DMS153 (cell line): Measurements from ENCODE around the gene ZNF483.
A peak's percentile ranks its signal among the peaks of the same experiment; 100 is the strongest.
"Not testable (repeated sequence)": the region's sequence is repeated elsewhere in the genome, so short reads cannot be mapped to it uniquely, and the experiment has no call there.

Experiments
- DNase-seq: peaks from one replicate; lab custom pipeline; 2025; lab: John Stamatoyannopoulos, UW

Gene ZNF483

DNA sequence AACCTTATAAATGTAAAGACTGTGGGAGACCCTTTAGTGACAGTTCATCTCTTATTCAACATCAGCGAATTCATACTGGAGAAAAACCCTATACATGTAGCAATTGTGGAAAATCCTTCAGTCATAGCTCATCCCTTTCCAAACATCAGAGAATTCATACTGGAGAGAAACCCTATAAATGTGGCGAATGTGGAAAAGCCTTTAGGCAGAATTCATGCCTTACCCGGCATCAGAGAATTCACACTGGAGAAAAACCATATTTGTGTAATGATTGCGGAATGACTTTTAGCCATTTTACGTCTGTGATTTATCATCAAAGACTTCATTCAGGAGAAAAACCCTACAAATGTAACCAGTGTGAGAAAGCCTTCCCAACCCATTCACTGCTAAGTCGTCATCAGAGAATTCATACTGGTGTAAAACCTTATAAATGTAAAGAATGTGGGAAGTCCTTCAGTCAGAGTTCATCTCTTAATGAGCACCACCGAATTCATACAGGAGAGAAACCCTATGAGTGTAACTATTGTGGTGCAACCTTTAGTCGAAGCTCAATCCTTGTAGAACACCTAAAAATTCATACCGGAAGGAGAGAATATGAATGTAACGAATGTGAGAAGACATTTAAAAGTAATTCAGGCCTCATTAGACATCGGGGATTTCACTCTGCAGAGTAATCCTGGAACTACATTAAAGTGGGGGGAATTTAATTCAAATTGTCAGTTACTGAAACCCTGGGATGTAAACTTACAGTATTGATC lies 17.7 kb downstream of the ZNF483 start:
- no peak for DNase-seq

DNA sequence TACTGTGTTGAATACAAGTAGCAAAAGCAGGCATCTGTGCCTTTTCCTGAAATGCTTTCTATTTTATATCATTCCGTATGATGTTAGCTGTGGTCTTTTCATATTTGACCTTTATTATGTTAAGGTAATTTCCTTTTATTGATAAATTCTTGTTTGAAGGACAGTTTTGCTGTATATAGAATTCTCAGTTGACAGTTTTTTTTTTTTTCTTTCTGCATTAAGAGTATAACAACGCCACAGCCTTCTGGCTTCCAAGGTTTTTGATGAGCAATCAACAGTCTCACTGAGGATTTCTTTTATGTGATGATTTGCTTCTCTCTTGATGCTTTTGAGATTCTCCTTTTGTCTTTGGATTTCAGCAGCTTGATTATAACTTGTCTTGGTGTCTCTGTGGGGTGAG lies 23.6 kb downstream of the ZNF483 start:
- no peak for DNase-seq

DNA sequence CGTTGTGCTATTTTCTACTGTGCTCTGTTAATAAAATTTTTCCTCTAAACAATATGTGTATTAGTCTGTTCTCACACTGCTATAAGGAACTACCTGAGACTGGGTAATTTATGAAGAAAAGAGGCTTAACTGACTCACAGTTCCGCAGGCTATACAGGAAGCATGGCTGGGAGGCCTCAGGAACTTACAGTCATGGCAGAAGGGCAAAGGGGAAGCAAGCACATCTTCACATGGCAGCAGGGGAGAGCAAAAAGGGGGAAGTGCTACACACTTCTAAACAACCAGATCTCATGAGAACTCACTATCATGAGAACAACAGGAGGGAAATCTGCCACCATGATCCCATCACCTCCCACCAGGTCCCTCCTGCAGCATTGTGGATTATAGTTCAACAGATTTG lies 30.4 kb downstream of the ZNF483 start:
- not testable (repeated sequence) for DNase-seq

DNA sequence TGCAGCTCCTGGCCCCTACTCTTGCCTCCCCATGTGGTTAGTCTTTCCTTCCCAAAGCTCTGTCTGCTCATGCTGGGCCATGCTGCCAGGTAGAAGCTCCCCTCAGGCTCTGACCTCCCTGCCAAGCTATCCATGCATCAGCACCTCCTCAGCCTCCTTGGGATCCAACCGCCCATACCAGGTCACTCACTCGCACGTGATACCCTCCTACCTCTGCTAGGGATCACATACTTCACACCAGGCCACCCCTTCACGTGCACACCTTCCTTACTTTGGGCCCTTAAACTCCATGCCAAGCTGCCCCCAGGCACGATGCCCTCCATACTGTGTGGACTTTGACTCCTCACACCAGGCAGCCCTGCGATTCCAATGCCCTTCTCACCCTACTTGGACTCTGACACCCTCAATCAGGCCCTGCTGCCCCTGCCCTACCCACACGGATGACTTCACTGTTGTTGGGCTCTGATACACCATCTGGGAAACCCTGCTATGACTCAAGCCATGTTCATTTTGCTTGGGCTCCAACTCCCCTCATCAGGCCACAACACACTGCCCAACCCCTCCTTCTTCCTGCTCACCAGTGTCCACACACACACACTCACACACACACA lies 34.1 kb downstream of the ZNF483 start:
- DNase-seq: no peak

DNA sequence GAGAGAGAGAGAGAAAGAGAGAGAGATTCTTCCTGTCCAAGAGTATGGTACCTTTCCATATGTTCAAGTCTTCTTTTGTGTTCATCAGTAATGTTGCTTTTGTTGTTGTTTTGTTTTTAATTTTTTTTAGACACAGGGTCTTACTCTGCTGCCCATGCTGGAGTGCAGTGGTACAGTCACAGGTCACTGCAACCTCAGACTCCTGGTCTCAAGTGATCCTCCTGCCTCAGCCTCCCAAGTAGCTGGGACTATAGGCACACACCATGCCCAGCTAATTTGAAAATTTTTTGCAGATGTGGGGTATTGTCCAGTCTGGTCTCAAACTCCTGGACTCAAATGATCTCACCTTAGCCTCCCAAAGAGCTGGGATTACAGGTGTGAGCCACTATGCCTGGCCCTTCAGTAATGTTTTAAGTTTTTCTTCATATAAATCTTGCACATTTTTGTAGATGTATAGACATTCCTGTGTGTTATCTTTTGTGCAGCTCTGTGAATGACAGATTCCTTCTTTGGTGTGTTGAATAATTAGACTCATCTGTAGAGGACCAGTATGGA lies 36.3 kb downstream of the ZNF483 start:
- DNase-seq: no peak

DNA sequence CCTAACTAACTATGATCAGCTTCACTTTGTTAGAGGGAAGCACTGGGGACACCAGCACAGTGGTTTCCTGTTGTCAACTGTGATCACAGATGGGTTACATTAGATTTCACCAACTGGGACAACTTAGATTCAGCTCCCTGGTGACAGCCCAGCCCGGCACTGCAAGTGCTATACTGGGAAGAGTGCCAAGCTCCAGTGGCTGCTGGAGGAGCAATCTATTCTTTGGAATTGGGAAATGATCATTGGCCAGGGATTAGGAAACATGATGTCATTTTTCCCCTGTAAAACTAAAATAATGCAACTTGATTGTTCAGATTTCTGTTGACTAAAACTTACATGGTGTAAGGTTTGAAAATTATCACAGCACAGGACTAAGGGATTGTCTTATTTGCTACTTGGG lies 41.3 kb downstream of the ZNF483 start:
- DNase-seq: no peak

DNA sequence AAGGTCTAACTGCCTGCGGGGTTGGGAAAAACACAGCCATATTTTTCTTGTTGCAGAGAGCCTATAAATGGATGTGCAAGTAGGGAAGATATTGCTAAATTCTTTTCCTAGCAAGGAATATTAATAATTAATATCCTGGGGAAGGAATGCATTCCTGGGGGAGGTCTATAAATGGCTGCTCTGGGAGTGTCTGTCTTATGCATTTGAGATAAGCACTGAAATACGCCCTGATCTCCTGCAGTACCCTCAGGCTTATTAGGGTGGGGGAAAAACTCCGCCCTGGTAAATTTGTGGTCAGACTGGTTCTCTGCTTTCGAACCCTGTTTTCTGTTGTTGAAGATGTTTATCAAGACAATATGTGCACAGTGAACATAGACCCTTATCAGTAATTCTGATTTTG lies 43.1 kb downstream of the ZNF483 start:
- DNase-seq: not testable (repeated sequence)

DNA sequence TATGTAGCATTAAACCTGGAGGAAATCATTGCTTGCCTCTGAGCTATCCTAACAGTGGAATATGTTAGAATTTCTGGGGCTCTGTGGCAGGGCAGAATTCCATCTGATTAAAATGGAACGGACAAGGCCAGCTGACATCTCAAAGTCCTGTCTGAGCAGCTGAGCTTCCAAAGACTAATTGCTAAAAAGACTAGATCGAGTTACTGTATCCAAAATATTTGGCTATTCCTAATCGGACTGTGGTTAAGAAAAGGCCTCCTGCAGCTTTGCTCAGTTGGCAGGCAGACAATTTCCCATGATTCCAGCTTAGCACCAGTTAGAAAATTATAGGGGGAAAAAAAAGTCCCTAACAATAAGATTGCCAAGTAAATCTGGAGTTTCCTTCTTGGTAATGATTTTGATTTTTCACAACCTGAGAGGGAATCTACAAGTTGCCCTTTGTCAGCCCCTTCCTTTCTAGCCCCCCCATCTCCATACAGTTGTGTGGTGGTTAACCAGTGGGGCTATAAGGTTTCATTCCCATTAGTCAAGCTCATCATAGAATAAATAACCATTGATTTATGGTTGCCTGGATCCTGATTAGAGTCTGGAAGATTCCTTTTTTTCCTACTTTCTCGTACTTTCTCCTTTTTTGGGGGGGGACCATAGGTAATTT lies 48.1 kb downstream of the ZNF483 start:
- no peak for DNase-seq

DNA sequence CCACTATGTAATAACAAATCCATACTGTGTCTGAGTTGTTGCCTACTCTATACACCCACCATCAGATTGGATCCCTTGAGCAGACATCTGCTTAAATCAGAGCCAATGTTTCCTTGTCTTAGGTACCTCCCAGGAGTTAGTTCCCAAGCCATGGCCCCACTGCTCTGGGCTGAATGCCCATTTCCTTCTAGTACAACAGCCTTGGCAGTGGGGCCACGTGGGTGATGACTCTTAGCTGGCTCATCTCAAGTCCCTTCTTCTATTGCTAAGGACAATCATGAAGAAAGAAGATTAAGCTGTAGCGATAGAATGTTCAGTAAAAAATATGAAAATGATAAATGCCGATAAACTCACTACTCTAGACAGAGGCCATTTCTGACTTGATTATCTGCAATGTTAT lies 57.9 kb downstream of the ZNF483 start:
- no peak for DNase-seq

DNA sequence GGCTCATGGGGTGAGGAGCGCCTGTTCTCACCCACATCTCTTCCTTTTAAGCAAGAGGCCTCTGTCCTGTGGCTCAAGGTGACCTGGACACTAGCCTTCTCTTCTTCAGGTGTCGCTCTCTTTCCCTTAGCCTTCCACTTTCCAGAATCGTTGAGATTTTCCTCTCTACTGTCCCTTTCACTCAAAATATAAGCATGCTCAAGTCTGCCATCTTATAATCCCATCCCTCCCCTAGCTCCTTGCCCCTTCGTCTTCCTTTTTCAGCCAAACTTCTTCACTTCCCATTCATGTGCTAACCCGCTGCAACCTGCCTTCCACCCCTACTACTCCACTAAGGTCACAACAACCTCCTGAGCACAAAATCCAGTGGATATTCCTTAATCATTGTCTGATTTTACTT lies 61.4 kb downstream of the ZNF483 start:
- DNase-seq: no peak

DNA sequence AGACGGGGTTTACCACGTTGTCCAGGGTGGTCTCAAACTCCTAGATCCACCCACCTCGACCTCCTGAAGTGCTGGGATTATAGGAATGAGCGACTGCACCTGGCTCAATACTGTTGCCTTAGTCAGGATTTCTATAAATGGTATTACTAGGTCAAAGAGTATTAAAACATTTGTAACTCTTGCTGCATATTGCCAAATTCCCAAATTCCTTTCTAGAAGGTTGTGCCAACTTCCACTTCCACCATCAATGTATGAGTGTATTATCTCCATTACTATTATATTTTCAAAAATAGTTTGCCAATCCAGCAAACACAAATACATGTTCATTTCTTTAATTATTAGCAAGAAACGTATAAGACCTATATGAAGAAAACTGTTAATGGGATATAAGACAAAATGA lies 63.9 kb downstream of the ZNF483 start:
- no peak for DNase-seq

DNA sequence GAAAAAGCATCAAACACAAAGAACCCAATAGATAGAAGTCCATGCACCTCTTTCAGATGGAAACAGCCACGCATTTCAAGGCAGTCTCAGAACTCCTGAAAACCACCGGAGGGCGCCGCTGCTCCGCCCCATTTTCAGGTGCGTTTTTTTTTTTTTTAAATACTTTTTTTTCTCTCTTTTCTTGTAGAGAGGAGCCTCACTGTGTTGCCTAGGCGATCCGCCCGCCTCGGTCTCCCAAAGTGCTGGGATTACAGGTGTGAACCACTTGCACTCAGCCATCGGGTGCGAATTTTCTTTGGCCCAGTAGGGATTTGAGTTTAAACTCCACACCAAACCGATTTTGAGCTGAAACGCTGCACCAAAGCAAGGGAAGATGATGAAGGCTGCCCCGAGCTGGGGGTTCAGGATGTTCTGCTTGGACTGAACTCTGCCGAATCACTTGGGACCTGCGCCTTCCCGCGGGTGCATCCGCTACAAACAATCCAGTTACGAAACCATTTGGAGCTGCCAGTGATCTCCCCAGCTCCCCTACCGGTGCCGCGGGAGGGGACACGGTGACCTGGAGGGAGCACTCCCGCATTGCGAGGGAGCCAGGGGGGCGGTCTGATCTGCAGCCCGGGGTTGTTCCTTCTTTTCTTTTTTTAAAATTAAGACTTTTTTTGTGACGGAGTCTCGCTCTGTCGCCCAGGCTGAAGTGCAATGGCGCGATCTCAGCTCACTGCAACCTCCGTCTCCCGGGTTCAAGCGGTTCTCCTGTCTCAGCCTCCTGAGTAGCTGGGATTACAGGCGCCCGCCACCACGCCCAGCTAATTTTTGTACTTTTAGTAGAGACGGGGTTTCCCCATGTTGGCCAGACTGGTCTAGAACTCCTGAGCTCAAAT lies 73.1 kb downstream of the ZNF483 start:
- peak; percentile 5 for DNase-seq

DNA sequence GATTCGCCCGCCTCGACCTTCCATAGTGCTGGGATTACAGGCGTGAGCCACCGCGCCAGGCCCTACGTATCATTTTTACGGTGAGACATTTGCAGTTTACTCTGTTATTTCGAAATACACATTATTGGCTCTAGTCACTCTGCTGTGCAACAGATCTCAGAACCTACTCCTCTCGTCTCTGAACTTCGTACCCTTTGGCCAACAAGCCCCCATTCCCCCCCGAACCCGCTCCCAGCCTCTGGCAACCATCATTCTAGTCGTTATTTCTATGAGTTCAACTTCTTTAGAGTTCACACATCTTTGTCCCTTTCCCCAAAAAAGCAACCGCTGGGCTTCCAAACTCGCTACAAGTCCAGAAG lies 73.7 kb downstream of the ZNF483 start:
- no peak for DNase-seq

DNA sequence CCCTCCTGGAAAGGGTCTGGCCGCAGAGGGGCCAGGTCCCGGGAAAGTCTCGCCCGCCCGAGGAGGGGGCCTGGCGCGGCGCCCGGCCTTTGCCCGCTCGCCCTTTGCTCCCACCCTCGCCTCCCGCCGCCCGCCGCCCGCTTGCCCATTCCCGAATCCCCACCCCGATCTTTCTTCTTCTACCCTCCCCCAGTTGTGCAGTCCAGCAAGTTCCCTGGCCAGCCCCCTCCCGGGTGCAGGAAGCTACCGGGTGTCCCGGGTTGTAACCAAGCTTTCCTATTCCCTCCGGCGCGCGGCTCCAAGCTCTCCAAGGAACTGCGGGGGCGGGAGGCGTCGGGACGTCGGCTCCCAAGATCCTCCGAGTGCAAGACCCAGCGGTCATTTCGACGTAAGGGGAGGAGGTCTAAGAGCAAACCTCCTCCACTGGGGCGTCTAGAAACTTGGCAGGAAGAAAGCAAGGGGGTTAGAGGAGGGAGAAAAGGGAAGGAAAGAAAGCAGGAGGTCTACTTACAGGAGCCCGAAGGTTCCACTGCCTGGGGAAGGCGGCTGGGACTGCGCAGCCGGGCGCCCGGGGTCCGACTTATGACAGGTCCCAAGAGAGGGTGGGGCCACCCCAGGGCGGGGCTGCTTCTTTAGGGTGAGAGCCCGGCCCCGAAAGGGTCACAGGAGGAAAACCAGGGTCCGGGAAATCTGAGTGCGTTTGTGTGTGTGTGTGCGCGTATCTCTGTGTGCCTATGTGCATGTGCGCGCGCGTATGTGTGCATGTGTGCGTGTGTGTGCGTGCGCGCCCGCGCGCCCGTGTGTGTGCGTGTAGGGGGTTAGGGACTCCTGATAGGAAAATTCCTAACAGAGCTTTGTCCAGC lies 74.3 kb downstream of the ZNF483 start, which contains the start of gene PTGR1:
TSS of gene PTGR1 (minus strand) at position 556 of the 863 bp plus-strand sequence. CDS start 2,225 bp downstream, outside the sequence.
- DNase-seq: peak; percentile 20

DNA sequence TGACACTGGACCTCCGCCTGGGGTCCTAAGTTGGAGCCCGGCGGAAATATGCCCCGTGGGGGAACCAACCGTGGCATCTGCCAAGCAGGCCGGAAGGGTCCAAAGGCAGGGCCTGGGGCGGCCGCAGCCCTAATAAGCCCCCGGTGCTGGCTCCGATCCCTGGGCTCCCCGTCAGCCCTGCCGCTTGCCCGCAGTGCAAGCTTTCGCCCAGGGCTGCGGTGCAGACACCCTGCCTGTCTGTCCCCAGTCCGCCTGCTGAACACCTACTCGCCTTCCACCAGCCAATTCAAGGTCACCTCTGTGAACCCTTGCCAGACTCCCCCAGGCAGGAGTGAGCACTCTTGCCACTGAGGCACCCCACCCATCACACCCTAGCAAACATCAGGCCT lies 75.0 kb downstream of the ZNF483 start:
- DNase-seq: no peak

DNA sequence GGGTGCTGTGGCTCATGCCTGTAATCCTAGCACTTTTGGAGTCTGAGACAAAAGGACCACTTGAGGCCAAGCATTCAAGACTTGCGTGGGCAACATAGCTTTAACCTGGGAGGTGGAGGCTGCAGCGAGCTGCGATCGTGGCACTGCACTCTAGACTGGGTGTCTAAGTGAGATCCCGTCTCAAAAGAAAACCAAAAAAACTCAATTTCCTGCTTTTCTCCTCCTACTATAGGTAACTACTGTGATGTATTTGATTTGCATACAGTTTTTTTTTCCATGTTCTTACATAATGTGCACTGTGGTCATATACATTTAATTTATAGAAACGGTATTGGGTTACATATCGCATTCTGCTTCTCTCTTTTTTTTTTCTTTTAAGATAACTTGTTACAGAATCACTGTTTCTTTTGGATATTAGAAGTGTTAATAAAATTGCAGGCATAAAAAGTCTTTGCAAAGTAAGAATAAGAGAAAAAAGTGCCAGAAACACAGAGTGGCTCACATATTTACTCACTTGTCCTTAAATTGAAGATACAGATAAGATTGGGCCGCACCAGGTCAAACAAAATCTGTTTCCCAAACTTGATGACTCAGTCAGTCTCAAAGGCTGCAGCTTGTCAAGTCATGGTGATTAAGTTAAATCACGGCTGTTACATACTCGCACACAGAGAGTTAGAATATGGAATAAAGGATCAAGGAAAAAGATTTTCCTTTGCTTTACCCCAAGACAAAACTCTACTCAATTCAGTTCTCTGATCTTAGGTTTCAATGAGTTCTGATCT lies 76.4 kb downstream of the ZNF483 start:
- DNase-seq: no peak

DNA sequence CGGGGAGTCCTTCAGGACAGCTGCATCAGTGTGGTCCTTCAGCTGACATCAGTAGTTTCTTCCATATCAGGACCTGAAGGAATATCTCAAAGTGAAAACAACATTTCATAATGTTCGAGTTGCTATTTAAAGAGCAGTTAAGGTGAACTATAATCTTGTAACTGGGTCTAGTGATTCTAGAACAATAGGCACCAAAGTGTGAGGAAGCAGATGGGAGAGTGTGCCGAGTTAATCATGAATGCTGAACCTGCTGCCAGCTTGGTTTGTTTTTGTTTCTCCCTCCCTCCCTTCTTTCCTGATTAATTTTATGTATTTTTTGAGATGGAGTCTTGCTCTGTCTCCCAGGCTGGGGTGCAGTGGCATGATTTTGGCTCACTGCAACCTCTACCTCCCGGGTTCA lies 78.1 kb downstream of the ZNF483 start:
- DNase-seq: no peak

DNA sequence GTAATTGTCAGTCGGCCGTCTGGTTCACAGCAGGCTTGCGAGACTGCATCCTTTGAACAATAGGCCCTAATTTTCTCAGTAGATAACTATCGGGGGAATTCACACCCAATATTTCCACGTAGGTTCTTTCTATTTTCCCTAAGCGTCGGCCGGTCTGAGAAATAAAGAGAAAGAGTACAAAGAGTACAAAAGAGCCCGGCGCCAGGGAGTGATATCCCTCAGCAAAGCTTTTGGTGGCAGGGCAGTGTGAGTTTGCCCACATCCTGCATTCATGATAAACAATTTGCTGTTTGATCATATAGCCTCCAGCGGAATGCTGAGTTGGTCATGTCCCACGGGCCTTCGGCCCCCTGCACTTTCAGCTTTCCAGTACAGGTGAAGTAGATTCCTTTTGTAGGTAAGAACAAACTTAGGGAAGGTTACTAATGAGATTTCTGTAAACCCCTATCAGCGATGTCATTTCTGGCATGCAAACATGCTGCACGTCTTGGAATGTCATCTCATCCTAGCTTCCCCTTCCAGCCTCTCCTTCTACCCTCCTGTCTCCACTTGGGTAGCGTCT lies 79.2 kb downstream of the ZNF483 start:
- no peak for DNase-seq

DNA sequence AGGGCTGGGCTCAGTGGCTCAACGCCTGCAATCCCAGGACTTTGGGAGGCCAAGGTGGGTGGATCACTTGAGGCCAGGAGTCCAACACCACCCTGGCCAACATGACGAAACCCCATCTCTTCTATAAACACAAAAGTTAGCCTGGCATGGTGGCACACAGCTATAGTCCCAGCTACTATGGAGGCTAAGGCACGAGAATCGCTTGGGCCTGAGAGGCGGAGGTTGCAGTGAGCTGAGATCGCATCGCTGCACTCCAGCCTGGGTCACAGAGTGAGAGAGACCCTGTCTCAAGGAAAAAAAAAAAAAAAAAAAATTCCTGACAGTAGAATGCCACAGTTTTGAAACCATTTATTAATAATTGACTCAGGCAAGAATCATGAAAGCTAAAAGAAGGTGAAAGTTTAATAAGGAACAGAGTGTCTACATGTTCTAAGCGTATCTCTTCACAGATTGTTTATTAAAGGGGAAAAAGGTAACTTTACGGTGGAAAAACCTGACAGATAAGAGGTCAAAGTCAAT lies 80.1 kb downstream of the ZNF483 start:
- DNase-seq: no peak

DNA sequence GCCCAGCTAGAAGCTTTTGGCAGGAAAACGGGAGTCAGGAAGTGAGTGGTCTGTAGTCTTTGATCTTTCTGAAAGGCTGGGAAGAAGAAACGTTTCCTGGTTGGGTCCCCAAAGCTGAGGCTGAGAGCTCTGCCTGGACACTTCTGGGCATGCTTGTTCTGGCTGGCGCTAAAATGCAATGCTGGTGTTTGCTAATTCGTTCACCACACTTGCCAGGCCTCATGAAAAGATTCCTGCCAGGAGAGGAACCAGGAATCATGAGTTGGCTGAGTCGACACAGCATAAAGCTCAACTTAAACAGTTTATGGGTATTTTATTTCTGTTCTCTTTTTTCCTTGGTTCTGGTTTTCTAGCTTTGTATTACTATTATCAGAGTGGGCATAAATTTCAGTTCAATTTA lies 85.2 kb downstream of the ZNF483 start:
- no peak for DNase-seq
